NCI-H2227 (cell line): ENCODE data around the gene OSGEPL1.
"Not testable (repeated sequence)": the region's sequence is repeated elsewhere in the genome, so short reads cannot be mapped to it uniquely, and the experiment has no call there.

Source experiments
- DNase-seq: peaks from one replicate; lab custom pipeline; 2025; ENCODE audit not compliant: unreplicated experiment; lab: John Stamatoyannopoulos, UW

The OSGEPL1 gene

GRCh38 chr2:189751080-189751658, 11.4 kb downstream of the OSGEPL1 start:
- DNase-seq = peak; percentile 62

GRCh38 chr2:189729430-189729829, 33.2 kb downstream of the OSGEPL1 start:
- DNase-seq = no peak

- no peak for DNase-seq
Measured at GRCh38 chr2:189726849-189727248, 35.7 kb downstream of the OSGEPL1 start.

- no peak for DNase-seq
Measured at GRCh38 chr2:189726271-189726670, 36.3 kb downstream of the OSGEPL1 start.

- DNase-seq = no peak
Measured at GRCh38 chr2:189723192-189723591, 39.4 kb downstream of the OSGEPL1 start.

GRCh38 chr2:189719571-189719970, 43.0 kb downstream of the OSGEPL1 start:
- no peak for DNase-seq

GRCh38 chr2:189717593-189717992, 45.0 kb downstream of the OSGEPL1 start:
- not testable (repeated sequence) for DNase-seq

GRCh38 chr2:189709501-189710221, 52.9 kb downstream of the OSGEPL1 start:
- DNase-seq = no peak

- DNase-seq = no peak
Measured at GRCh38 chr2:189702071-189702470, 60.5 kb downstream of the OSGEPL1 start.

GRCh38 chr2:189700681-189701080, 61.9 kb downstream of the OSGEPL1 start:
- DNase-seq = no peak

GRCh38 chr2:189698020-189698887, 64.3 kb downstream of the OSGEPL1 start:
- peak; percentile 75 for DNase-seq
